ENCODE results near the gene ITPR1.

ITPR1 gene

DNA sequence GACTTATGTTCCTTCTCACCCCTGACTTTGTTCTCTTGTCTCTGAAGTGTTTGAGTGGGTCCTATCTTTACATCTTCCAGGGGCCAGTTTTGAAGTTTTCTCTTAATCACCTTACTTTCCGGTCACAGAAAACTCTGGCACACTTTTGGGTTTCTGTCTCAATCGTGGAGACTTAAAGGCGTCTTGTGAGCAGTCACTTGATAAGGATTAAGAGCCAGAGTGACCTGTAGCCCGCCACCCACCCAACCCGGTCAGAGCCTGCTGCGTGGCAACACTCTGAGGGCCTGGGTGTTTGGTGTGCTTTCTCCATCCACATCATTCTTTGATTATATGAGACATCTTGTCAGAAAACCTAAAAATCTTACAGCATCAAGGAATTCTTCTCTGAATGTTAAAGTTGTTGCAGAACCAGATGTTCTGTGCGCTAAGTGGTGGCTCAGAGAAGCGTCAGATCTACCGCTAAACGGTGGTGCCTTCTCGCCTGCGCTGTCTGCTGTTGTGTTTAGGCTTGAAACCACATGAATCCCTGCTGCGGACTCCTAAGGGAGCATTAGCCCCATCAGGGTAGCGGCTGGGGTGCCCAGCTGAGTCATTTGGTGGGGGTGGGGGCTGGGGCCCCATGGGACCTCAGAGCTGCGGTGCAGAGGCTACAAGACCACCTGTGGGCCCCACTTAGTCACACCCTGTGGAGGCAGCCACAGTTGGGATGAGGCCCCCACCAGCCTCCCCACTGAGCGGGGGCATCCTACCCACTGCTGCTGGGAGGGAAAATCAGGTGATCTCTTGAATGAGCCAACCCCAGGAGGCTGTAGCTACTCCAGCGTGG, 327.4 kb downstream of the ITPR1 start:
- no peak for DNase-seq

GRCh38 chr3:4821338-4821737, 328.2 kb downstream of the ITPR1 start:
- DNase-seq = no peak

DNA sequence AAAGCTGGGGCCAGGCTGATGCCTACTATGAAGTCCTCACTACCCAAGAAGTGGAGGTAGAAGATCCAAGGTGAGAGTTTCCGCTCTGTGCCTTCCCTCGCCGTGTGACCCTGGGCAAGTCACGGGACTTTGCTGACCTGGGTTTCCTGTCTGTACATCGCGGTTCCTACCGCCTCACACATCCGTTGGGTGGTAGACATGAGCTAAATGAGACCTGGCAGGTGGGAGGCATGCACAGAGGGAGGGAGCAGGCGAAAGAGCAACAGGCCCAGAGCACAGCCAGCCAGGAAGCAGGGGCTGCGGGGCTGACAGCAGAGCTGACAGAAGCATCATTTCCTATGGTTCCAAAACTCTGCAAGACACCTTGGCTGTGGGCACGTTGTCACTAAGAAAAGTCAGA, 328.8 kb downstream of the ITPR1 start:
- peak; percentile 88 for DNase-seq

DNA sequence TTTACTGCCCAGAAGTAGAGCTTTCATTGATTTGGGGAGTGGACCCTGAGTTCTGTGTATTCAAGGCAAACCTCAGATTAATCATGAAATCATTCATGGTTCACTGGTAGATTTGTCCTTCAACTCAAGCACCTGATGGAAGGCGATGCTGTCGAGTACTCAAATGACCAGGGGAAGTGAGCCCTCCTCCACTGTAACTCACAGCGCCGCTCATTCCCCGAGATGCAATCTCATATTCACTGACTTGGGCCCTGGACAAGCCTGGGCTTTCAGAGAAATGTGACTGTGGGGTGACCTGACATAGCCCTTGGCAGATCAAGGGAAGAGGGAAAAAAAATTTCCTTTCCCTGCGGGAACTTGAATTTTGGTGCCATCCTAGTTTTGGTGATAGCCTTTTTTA, 329.4 kb downstream of the ITPR1 start:
- no peak for DNase-seq

- DNase-seq = no peak
Measured at GRCh38 chr3:4823385-4823784, 330.2 kb downstream of the ITPR1 start.

GRCh38 chr3:4823986-4824925, 331.1 kb downstream of the ITPR1 start:
- DNase-seq = no peak

DNA sequence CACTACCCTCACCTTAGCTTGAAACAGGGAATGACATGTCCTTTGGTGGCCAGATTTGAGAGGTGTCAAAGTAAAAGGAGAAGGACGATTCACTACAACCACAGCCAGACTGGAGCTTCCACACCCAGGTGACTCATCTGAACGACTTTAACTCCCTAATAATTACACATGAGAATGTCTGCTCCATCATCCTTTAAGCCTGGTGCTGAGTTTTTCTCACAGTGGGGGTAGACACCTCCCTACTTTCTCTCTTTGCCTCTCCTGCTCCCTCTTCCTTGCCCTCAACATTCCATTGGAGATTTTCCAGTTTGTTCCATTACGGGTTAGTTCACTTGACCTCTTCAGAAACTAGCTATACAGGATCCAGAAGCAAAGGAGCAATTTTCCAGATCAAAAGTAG, 331.8 kb downstream of the ITPR1 start:
- no peak for DNase-seq

GRCh38 chr3:4825436-4826236, 332.5 kb downstream of the ITPR1 start:
- DNase-seq = peak; percentile 42

DNA sequence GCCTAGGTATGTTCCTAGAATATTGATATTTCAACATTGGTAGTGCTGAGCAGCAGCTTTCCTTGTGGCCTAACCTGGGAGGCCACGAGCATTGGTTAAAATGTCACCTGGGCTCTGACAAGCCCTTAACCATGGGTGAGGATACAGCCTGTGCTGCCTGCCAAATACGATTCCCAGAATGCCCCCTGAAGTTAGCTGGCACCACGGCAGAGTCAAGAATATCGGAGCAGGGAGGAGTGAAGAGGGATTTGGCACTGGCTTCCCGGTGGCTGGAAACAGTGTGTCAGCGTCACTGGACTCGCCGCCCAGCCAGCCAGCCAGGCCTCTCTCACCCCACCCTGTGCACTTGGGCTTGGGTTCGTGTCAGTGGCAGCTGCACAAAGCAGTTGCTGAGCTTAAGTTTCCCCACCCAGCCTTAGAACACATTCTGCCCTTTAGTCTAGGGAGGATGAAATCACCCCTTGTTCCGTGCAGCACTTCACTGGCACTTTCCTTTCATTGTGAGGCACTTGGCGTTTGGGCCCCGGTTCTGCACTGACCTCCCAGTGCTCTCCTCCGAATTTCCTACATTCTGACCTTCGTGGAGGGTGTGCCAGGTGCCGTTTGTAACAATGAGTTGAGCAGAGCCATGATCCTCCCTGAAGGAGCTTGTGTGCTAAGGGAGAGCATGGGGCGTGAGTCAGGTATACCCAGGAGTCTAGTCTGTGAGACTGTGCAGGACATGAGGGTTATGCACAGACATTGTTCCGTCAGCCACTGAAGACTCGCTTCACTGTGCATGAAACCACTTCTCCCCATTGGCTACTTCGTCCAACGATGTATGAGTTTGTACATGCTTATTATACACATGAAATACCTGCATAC, 333.3 kb downstream of the ITPR1 start:
- no peak for DNase-seq

GRCh38 chr3:4827767-4828166, 334.6 kb downstream of the ITPR1 start:
- DNase-seq = no peak

DNA sequence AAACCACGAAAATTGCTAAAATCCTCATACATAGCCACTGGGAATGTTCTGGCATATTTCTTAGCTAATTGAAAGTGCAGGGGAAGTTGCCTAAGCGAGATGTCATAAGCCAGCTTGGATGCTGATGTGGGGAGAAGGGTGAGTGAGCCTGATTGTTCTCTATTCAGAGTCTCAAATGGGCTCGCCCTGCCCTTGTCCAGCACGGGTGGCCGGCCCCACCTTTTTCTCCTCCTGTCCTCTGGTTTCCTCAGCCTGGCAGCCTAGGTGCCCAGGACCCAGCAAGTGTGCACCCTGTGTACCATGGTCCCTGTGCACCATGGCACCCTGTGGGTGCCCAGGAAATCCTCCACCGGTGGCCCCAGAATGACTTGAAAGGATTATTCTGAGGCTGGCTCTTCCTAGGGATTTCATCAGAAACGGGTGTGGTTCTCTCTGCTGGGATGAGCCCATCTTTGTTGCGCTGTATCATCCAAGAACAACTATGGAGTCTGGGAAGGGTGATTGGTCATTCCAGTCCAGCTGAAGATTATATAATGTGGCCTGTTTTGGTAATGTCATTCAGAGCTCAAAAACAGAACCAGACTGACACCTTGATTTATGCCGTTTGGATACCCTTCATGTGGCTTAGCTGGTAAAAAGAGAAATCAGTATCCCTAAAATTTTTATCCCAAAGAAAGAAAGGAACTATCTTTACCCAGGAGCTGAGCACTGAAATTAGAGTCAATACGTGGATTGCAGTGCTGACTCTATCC, 335.3 kb downstream of the ITPR1 start:
- DNase-seq = no peak

GRCh38 chr3:4829031-4829394, 335.9 kb downstream of the ITPR1 start:
- no peak for DNase-seq

GRCh38 chr3:4830586-4830914, 337.4 kb downstream of the ITPR1 start:
- no peak for DNase-seq

- DNase-seq = no peak
Measured at GRCh38 chr3:4831580-4831950, 338.4 kb downstream of the ITPR1 start.

DNA sequence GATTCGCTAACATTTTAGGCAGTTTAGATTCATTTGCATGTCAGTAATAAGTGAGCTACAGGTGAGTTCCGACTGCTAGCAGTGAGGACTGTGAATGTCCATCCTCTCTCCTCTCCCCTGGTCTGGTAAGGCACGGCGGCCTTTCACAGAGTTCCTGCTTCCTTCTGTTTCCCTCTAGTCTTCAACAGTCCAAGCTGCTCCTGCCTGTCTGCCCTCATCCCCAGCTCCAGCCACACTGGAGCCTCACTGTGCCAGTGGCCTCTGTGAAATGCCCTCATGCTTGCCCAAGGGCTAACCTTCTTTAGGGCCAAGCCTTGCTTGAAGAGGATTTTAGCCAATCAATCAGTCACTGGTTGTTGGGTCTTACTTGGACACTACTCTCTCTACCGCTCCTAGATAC, 340.3 kb downstream of the ITPR1 start:
- DNase-seq = no peak

DNA sequence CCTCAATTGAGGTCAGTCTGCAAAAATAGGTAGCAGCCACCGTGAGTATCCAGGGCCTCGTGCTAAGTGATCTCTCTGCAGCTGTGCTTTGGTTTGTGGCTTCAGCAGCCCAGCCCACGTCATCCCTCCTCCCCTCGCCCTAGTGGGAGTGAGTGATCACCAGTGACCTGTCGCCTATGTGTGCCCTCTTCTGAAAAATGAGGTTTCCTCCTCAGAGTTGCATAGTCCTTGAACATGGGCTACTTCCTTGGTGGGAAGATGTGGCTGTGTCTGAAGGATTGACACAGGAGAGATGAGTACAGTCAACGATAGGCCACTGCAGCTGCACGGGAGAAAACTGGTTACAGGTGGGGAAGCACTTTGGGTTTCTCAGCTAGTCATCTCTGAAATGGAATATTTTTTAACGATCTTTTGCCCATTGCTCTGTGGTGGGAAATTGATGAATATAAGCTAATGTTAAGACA, 341.3 kb downstream of the ITPR1 start:
- peak; percentile 78 for DNase-seq

GRCh38 chr3:4835616-4836043, 342.5 kb downstream of the ITPR1 start:
- peak; percentile 35 for DNase-seq

GRCh38 chr3:4836516-4836915, 343.4 kb downstream of the ITPR1 start:
- no peak for DNase-seq

DNA sequence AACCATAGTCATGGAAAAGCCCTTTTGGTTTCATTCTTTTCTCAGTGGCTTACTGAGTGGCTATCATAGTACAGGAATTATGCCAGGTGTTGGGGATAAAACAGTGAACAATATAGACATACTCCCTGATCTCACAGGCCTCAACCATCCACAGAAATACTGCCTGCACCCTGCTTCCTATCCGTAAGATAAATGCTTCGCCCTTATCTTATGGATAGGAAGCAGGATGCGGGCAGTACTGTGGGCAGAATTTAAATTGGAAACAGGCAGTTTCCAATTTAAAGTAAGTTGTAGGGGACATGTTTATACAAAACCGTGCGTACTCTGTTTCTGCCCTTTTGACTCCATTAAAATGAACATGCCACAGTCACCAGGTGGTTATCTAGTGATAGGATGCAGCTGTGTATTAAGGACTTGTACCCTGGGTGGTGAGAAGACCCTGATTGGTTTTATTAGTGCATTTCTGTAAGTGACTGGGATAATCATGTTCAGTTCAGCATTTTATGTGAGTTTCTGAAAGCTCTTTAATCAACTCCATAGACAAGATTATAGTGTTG, 344.3 kb downstream of the ITPR1 start:
- DNase-seq = no peak

DNA sequence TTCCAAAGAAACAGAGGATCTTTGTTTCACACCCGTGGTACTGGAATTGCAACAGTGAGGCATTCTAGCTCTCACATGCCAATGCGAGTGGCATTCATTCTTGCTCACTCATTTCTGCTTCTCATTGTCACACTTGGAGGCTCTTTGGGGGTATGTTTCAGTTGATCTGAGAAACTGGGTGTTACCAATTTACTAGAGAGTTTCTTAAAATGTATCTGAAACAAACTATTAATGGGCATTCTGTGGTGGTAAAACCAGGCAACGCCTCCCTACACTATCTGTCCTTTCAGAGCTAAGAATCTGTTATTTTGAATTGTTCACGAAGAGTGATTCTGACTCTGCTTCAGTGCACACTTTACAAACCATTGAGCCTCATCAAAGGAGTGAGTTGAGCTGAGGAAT, 345.5 kb downstream of the ITPR1 start:
- no peak for DNase-seq

DNA sequence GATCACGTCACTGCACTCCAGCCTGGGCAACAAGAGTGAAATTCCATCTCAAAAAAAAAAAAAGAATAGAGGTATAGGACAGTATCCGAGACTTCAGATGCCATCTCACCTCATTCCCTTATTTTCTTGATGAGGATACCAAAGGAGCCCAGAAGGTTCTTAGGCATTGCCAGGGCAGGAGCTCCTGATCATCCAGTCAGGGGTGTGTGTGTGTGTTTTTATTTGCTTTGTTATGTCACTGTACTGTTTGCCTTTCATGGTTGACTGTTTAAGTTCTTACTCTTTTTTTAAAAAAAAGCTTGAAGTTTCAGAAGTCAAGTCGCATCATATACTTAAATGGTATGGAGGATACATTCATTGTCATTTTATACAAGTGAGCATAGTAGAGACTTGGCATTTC, 346.1 kb downstream of the ITPR1 start:
- DNase-seq = no peak
